NCI-H2196 (cell line): Measurements from ENCODE around the gene TCF12.
"Not testable (repeated sequence)": the region's sequence is repeated elsewhere in the genome, so short reads cannot be mapped to it uniquely, and the experiment has no call there.

Experiments used
- DNase-seq: peaks from one replicate; lab custom pipeline; 2025; ENCODE audit not compliant: unreplicated experiment; lab: John Stamatoyannopoulos, UW

Gene TCF12

DNA sequence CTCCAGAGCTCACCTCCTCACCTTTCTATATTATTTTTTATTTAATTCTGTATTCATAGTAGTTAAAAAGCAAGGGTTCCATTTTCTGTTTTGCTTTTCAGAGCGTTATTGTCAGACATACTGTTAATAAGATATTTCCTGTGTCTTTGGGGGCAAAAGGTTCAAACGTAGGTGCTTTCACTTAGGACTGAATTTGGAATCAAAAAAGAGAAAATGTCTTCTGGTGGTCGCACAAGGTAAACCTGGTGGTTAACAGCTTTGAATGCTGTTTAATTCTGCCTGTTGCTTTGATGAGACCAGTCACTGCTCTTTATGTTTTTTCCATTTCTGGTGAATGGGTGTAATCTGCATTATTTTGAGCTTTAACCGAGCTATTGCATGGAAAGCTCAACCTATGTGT lies 212.5 kb downstream of the TCF12 start:
- DNase-seq: no peak

DNA sequence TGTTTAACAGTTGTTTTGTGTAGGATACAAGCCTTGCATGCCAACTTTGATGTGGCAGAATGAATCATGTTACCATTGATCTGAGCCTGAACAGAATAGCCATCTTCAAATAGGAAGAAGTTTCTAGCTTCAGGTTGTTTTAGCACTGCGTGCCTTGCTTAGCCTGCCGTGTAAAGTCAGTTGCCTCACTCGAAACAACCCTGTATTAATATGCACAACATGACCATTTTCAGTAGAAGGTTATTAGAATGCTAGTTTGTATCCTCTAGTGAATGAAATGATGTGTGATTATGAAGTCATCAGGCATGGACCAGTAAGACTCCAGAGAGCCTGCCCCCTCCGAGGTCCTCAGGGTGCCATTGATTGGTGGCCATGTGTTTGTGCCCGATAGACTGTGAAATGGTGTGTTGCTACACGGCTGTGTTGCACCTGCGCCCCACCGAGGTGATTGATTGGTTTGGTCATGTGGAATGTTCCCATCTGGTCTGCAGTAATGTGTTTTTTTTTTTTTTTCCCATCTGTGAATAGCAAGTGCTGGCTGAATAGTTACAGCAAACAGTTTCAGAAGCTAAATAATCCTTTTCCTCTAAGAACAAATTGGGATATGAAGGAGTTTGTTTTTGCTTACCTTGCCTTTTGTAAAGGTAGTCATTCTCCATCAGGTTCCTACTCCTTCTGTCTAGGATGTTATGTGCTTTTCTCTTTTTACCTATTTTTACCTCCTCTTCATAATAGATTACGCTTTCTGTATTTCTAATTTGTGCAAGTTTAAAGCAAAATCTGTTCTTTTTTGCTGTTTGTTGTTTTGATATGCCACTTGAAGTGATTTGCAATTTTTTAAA lies 214.9 kb downstream of the TCF12 start:
- no peak for DNase-seq

DNA sequence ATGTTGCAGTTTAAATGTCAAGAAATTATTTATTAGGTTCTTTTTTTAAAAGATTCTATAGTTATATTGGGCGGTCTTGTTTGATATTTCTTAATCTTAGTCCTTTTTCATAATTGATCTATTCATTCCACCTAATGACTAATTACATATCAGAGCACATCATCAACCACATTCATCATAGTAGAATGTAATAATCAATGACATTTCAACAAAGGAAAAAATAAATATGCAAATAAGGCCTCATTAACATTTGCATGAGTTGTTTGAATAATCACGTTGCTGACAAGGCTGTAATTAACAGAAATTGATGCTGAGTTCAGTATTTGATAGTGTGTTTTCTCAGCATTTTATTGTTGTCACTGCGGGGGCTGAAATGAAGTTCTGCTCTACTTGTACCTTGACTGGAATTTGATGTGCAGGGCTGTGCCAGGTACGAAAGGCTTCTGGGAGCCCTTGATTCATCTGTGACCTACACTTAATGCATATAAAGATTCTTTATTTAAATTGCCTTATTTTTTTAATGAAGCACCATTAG lies 215.7 kb downstream of the TCF12 start:
- DNase-seq: no peak

DNA sequence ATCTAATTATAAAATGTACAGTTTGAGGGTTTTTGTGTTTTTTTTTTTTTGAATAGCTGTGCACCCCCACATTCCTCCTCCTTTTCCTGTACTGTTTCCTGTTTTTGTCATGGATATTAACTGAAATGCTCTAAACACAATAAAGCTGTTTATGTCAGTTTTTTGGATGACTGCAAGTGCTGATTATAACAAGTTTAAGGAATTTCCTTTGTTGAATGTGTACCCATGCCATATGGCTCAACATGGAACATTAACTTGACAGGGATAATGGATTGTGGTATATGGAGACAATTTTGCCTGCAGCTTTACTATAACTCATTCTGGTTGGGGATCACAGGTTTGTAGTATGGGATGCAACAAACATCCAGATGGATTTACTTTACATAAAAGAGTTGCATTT lies 216.4 kb downstream of the TCF12 start:
- no peak for DNase-seq

DNA sequence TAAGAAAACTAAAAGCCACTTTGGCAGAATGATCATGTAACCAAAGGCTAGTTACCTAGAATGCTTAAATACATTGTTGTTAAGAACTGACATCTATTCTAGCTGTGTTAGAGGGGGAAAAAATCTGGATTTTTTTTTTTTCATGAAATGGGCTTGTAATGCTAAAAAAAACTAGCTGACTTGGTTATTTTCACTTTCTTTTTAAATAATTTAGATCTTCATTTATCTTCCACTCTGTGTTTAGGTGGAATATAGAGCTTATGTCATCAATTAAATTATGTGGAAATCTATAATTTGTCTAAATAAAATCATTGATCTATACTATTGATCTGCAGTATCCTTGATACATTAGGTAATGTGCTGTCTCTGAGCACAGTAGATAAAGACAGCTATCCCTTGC lies 217.4 kb downstream of the TCF12 start:
- DNase-seq: no peak

DNA sequence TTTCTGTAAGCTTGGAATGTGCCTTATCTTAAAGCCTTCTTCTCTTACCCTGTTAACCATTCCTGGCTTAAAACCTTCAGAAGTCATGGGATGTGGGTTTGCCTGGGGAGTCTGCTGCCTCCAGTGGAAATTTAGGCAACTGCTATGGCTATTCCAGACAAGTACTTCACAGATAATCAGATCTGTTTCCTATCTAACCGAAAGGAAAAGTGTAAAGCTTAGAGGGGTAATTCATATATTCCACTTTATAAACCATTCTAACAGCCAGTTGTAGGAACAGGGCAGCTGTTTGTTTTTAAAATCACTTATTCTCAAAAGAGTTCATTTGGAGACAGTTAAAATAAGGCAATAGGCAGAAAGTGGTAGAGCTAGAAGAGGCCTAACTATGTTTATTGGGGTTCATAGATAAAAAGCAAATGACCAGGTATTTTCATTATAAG lies 219.9 kb downstream of the TCF12 start:
- peak; percentile 15 for DNase-seq

DNA sequence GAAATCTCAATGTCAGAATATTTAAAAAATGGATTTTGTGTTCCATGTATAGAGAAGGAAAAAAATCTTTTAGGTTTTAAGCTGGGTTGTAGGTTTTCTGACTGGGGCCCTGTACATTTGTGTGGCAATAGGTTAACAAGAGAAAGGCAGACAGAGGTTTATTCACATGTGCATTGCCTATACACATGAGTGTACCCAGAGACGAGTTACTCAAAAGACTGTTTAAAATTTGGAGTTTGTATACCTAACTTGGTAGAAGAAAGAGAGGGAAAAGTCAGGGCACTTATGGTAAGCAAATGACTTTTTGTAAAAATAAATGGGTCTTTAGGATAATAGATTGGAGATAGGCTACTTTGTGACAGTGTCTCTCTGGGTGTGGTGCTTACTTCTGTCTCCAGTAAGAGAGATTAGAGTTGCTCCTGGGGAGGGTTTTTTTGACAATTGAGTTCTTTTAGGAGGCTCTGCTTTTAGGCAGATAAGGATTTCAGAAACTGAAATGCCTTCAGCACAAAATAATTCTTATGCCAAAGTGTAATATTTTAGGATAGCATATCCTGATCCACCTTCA lies 225.2 kb downstream of the TCF12 start:
- no peak for DNase-seq

DNA sequence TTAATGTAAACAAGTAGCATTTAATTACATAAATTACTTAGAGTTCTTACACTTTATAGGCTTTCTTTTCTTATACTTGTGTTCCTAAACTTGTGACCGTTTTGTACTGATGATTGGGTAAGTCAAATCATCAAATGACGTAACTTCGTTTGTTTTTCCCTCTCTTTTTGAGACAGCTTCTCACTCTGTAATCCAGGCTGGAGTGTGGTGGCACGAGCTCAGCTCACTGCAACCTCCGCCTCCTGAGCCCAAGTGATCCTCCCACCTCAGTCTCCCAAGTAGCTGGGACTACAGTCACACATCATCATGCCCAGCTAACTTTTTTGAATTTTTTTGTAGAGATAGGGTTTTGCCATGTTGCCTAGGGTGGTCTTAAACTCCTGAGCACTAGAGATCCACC lies 226.0 kb downstream of the TCF12 start:
- DNase-seq: no peak

DNA sequence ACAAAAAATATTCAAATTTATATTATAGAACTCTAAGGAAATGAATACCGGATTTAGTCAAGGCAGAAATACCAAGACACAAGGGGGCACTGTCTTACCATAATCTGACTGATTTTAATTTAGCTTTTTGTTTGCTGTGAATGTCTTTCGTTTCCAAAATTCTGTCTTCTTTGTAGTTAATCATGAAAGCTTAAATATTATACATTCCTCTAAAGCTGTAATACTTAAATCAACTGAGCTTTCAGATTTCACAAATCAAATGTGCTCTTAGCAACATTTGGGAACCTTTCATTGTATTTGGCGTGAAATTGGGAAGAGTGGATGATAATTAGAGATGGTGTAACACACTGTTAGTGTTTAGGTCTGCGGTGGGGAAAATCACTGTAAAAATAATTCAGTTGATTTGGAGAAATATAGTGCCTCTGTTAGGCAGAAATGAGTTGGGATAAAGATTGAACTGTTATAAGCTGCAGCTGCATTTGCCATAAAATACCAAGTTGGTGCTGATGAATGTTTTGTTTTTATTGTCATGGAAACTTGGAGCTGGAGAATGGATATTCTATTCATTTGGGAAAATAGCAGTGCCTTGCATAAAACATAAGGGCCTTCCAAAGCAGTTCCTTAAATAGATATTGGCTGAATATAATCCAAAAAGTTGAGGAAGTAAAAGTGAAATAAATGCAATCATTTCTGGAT lies 228.2 kb downstream of the TCF12 start:
- peak; percentile 42 for DNase-seq

DNA sequence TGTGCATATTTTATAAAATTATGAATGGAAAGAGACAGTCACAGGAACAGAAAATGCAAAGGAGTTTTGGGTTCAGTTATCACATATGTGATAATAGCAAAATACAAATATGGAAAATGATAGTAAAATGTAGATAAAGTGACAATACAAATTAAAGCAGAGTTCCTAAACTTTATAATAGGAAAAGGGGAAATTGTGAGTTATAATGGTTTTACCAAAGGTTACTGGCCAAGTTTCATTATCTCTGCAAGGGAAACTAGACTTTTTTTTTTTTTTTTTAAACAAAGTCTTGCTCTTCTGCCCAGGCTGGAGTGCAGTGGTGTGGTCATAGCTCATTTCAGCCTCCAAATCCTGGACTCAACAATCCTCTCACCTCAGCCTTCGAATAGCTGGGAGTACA lies 229.2 kb downstream of the TCF12 start:
- DNase-seq: no peak

DNA sequence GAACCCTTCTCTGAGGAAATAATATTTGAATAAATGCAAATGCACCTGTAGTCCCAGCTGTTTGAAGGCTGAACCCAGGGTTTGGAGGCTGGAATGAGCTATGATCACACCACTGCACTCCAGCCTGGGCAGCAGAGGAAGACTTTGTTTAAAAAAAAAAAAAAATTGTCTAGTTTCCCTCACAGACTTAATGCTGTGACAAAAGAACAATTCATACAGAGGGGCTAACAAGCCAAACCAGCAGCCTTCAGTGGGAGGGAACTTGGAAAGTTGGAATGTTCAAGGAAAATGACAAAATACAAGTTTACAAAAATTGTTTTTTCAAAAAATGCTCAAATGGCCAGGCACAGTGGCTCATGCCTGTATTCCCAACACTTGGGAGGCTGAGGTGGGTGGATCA lies 229.8 kb downstream of the TCF12 start:
- DNase-seq: no peak

DNA sequence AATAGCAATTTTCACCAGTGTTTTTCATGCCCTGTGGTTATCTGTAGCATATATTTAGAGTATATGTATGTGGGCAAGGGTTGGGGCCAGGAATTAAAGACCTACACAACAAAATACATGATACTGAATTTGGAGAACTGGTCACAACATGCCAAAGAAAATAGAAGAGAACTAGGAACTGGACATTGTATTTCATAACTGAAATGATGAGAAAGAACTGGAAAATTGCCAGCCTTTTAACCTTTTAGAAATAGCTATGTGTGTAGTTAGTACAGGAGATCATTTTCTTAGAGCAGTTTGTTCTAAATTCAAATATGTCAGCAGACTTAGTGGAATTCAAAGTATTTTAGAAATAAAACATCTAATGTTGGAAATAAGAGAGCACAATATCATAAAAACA lies 230.8 kb downstream of the TCF12 start:
- no peak for DNase-seq

DNA sequence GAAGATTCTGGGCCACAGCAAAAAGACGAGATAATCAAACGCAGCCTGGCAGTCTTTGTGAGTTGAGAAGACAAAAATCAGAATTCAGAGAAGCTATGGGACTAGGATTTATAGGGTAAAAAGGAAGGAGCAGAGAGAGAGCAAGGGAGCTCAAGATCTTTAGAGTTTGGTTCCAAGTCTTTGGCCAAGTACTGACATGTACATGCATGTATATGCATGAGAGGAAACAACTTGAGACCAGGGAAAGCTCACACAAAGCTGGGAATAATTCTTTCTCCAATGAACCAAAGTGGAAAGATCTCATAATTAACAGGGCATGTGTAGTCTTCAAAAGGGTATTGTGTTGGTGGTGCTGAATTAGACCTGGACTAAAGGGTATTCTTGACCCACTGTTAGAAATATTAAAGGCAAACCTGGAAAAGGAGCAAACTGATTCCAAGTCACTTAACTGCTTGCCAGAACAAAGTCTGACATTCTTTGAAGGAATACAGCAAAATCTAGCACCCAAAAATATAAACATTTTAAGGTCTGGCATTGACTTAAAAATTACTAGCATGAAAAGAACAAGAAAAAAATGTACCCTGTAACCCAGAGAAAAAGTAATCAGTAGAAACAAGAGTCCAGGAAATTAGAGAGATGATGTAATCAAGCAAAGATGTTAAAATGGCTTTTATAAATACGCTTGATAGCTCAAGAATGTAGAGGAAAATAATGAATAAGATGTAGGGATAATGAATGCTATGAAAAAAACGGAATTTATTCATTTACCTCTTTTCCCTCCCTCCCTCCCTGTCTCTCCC lies 231.8 kb downstream of the TCF12 start:
- no peak for DNase-seq

DNA sequence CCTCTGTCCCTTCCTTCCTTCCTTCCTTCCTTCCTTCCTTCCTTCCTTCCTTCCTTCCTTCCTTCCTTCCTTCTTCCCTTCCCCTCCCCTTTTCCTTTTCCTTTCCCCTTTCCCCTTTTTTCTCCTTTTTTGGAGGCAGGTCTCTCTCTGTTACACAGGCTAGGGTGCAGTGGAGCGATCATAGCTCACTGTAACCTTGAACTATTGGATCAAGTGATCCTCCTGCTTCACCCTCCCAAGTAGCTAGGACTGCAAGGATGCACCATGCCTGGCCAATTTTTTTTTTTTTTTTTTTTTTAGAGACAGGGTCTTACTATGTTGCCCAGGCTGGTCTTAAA lies 232.4 kb downstream of the TCF12 start:
- DNase-seq: not testable (repeated sequence)

DNA sequence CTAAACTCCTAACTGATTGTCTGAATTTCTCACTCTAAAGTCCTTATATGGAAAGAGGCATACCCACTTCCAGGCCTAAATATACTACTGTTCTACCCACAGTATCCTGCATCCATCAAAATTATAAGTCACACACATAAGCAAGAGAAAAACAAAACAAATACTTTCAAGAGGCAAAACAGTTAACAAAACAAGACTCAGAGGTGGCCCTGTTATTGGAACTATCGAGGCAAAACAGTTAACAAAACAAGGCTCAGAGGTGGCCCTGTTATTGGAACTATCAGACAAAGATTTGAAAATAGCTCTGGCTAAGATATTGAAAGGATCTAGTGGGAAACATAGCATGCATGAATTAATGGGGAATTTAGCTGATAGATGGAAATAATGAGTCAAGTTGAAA lies 233.7 kb downstream of the TCF12 start:
- no peak for DNase-seq

DNA sequence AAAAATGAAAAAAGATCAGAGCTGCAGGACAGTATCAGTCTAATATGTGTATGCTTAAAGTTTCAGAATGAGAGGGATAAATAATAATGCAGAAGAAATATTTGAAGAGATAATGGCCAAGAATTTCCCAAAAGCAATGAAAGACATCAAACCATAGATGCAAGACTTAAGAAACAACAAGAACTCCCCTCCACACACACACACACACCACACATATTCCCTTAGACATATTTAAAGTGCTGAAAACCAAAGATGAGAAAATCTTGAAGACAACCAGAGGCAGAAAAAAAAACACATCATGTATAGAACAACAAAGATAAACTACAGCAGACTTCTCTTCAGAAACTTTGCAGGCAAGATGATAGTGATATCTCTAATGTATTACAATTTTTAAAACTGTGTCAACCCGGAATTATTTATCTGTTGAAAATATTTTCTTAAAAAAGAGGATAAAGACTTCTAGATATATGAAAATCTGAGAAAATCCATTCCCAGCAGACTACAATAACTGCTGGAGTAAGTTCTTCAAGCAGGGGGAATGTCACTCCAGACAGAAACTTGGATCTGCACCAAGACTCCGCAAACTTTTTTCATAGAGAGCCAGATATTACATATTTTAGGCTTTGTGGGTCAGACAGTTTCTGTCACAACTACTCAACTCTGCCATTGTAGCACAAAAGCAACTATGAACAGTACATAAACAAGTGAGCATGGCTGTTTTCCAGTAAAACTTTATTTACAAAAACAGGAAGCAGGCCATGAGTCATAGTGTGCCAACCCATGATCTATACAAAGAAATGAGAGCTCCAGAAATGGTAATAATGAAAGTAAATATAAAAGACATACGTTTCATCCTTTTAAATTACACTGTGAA lies 234.5 kb downstream of the TCF12 start:
- DNase-seq: no peak

DNA sequence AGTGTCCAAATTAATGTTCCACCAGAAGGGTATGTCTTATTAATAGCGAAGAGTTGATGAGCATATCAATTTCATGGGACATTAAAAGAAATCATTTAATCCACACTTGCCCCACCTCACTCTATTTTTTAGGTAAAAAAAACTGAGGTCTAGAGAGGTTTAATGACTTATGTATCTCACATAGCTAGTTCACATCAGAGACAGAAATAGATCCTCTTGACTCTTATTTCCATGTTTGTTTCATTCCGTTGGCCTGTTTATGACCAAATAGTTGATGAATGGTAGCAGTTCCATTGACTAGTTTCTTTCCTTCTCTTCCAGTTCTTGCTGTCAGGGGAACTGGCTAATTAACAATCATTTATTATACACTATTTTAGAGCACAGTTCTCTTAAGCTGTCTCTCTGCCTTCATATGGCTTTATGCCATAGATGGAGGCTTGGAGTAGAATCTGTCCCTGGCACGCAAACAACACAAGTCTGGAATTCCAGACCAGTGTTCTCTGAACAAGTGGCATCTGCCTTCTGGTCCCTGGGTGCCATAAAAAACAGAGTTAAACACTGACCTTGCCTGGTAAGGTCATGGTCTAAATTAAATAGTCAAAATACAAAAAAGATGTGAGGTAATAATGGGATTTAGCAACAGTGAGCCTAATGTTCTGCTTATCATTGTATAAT lies 237.9 kb downstream of the TCF12 start:
- DNase-seq: no peak

DNA sequence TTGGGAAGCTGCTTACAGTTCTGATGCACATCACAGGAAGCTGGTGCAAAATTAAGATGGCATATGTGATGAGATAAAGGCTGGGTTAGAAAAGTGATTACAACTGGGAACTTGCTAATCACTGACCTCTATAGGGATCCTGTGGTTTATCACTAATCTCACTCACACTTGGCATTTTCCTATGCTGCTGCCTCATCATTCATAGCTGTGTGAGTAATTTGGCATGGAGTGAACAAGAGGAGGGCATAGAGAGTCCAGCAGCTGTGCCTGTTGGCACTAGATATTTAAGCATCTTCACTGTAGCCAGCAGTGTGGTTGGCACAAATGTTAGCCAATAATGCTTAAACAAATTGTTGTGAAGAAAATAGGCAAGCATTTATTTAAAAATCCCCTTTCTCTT lies 240.1 kb downstream of the TCF12 start:
- peak; percentile 55 for DNase-seq

DNA sequence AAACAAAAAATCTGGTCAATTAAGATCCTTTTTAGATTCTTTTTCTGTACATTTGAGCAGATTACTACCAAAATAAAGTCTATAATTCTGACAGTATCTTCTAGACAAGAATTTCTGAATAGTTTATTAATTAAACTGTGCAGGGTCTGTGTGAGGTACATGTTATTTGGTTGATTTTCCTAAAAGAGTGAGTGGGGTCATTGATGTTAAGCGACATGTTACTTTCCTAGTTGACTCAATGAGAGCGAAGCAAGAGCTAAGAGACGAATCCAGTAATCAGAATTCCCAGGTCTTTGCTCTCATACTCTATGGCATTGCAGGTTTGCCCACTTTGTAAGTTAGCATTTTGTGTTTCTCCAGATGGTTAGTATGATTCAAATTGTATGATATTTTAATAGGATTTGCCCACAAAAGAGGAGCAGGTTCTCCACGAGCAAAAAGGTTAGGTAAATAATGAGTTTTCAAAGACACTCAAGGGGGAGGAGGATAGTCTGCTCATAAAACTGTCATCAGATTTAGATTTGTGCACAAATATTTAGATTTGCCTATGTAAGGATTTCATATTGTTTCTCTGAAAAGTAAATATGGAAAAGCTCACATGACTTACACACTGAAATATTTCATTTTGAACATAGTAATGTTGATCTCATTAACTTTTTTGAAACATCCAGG lies 240.7 kb downstream of the TCF12 start:
- DNase-seq: no peak
